H1 (cell line): ENCODE data around the gene ADSS1. TPM values are rescaled to one million over a fixed set of nuclear protein-coding genes. Genes with fewer than 3 reads are reported as not detected.

Experiments
- BACH1 ChIP-seq: IDR thresholded peaks from 2 replicates; pipeline ENCODE4 v1.6.1; 2012; ENCODE audit warnings: low read length, improper control_type of control experiment
- CTCF ChIP-seq, 3 experiments: IDR thresholded peaks; 1 replicate in 2 of 3; 2 replicates in 1 of 3; pipeline versions ENCODE4 v1.5.1 to v1.6.1; 2011; ENCODE audit warnings: low read length in 3 of 3, mild to moderate bottlenecking in 3 of 3, inconsistent platforms in 2 of 3, low read depth in 1 of 3, moderate library complexity in 1 of 3; ENCODE audit not compliant: insufficient read depth in 1 of 3; ENCODE audit errors: control extremely low read depth in 1 of 3
- RFX5 ChIP-seq: IDR thresholded peaks from 2 replicates; pipeline ENCODE4 v1.6.1; 2011; ENCODE audit warnings: low read depth, low read length, improper control_type of control experiment, borderline replicate concordance
- polyA plus RNA-seq, 7 experiments: library from polyadenylated mRNA; depleted of rRNA in 3 of 7; stranded (reverse) in 5 of 7; unstranded in 2 of 7; fragments of >200 nt in 5 of 7; fragments of 200-250 nt in 2 of 7; gene quantifications; 1 replicate in 5 of 7; 2 replicates in 1 of 7; 4 replicates in 1 of 7; pipeline versions ENCODE4 v1.2.1 to v1.2.3, GENCODE V29; 2011 to 2013; ENCODE audit warnings: missing spikeins in 2 of 7, mixed read lengths in 2 of 7
- total RNA-seq: library from RNA; stranded (reverse); fragmentation: NEBNext Ultra II Directional; extraction: Animal tissue kit (Norgen Biotek cat#: 25700); gene quantifications from 2 replicates; pipeline ENCODE4 v1.2.1, GENCODE V29; 2021

ADSS1 gene
- total and polyA plus RNA-seq, 2 of the 8 experiments (the other 6 are each of a cell fraction or from before 2014, with no cell fraction given) = 7.1 to 7.9 TPM

GRCh38 chr14:104699426-104699748 is 24.6 kb upstream of the ADSS1 start (continued):
- TF ChIP-seq CTCF (IDR thresholded peaks at IDR 0.05; ENCODE audit: control extremely low read depth in 1 of 3, insufficient read depth in 1 of 3, low read depth in 1 of 3, low read length in 3 of 3) = no peak
- no peak for TF ChIP-seq RFX5
- no peak for TF ChIP-seq BACH1
